SJCRH30 (cell line): ENCODE results near the gene NHERF2. TPM values are rescaled to one million over a fixed set of nuclear protein-coding genes. Genes with fewer than 3 reads are reported as not detected.

Source experiments
- DNase-seq, 2 experiments: peaks; one replicate each; pipeline ENCODE4 v3.0.0-alpha.2; 2015 to 2020
- H3K27ac ChIP-seq: fragments of 250-450 bp; sonication (Bioruptor Pico); 2 replicates; pipeline ENCODE4 v1.5.1; 2020; ENCODE audit warnings: mild to moderate bottlenecking, moderate library complexity
- H3K27me3 ChIP-seq: fragments of 250-450 bp; sonication (Bioruptor Pico); 2 replicates; pipeline ENCODE4 v1.5.1; 2020; ENCODE audit warnings: mild to moderate bottlenecking, moderate library complexity
- H3K36me3 ChIP-seq: fragments of 250-450 bp; sonication (Bioruptor Pico); 2 replicates; pipeline ENCODE4 v1.5.1; 2020; ENCODE audit warnings: mild to moderate bottlenecking, moderate library complexity
- H3K4me1 ChIP-seq: fragments of 250-450 bp; sonication (Bioruptor Pico); 2 replicates; pipeline ENCODE4 v1.5.1; 2020; ENCODE audit warnings: mild to moderate bottlenecking, moderate library complexity
- H3K4me3 ChIP-seq: fragments of 250-450 bp; sonication (Bioruptor Pico); 2 replicates; pipeline ENCODE4 v1.5.1; 2020; ENCODE audit warnings: mild to moderate bottlenecking, moderate library complexity
- H3K9me3 ChIP-seq: fragments of 250-450 bp; sonication (Bioruptor Pico); replicated peaks from 2 replicates; pipeline ENCODE4 v1.5.1; 2020; ENCODE audit warnings: mild to moderate bottlenecking, moderate library complexity
- total RNA-seq: library from RNA; depleted of rRNA; stranded (reverse); fragments of >200 nt; shearing (Covaris generic); gene quantifications from 2 replicates; pipeline ENCODE4 v1.2.3, GENCODE V29; 2014

NHERF2 gene
- total RNA-seq, 1 experiment from 2014 or later = 8.0 TPM

DNA sequence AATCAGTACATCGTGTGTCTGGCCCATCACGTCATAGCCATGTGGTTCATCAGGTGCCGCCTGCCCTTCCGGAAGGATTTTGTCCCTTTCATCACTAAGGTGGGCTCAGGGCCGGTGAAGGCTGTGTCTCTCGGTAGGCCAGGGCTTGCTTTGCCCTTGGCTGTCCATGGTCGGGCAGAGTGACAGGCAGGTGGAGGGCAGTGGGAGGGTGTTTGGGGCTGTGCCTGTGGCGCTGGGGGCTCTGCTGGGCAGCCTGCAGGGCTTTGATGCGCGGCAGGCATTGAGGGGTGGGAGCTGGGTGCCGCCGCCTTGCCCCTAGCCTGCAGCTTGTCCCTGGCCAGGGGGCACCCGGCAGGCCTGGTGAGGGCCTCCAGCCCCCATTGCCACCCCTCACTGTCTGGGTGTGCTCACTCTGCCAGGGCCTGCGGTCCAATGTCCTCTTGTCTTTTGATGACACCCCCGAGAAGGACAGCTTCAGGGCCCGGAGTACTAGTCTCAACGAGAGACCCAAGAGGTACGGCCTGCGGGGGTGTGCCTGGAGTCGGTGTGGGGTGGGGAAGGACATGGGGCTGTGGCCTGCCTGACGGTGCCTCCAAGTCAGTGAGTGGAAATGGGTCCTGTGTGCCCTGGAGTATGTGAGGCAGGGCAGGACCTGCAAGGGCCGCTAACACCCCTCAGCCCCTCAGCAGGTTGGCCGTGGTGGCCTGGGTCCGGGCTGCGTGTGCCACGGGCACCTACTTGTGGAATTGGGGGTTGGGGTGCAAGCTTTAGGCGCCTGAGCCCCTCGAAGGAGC, 49.6 kb downstream of the NHERF2 start:
- no peak for DNase-seq
- no peak overlapping the region for H3K27ac ChIP-seq
- no peaks in the 10 kb centered on the region for H3K4me1 ChIP-seq
- no peak overlapping the region for H3K4me3 ChIP-seq
- H3K9me3 ChIP-seq = no peaks in the 10 kb centered on the region
- H3K36me3 ChIP-seq = no peaks in the 10 kb centered on the region
- H3K27me3 ChIP-seq = no peaks in the 10 kb centered on the region

- no peaks in the 10 kb centered on the region for H3K36me3 ChIP-seq
Observed at GRCh38 chr16:2077016-2077415, 50.3 kb downstream of the NHERF2 start.

DNA sequence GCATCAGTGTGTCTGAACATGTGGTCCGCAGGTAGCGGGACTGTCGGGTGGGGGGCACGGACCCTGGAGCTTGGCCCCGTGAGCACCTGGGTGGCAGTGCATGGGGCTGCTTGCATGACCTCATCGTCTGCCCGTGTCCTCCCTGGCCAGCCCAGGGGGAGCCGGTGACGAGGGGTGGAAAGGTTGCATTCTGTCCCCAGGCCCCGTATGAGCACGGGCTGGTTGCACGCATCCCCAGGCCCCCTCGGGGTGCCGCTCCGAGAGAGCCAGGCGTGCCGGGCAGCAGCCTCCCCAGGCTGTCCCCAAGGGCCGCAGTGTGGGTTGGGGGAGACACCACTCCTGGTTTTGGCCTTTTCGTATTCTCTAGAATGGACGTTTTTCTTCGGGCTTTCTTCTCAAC, 51.0 kb downstream of the NHERF2 start:
- Histone ChIP-seq H3K4me1 (no peaks in the 10 kb centered on the region), H3K36me3 (no peaks in the 10 kb centered on the region), H3K27ac (no peak overlapping the region), H3K4me3 (no peak overlapping the region), H3K27me3 (no peaks in the 10 kb centered on the region), H3K9me3 (no peaks in the 10 kb centered on the region)
- no peak for DNase-seq

More at GRCh38 chr16:2077016-2077415, 50.3 kb downstream of the NHERF2 start:
- Histone ChIP-seq H3K4me3 (no peak overlapping the region), H3K27ac (no peak overlapping the region), H3K4me1 (no peaks in the 10 kb centered on the region), H3K9me3 (no peaks in the 10 kb centered on the region), H3K27me3 (no peaks in the 10 kb centered on the region)
- DNase-seq = no peak

GRCh38 chr16:2078096-2078495, 51.4 kb downstream of the NHERF2 start:
- H3K4me3 ChIP-seq = no peak overlapping the region
- no peaks in the 10 kb centered on the region for H3K36me3 ChIP-seq
- no peaks in the 10 kb centered on the region for H3K9me3 ChIP-seq
- no peak overlapping the region for H3K27ac ChIP-seq
- H3K4me1 ChIP-seq = no peaks in the 10 kb centered on the region
- no peaks in the 10 kb centered on the region for H3K27me3 ChIP-seq
- no peak for DNase-seq

GRCh38 chr16:2078691-2079090, 52.0 kb downstream of the NHERF2 start:
- H3K9me3 ChIP-seq = no peaks in the 10 kb centered on the region
- no peaks in the 10 kb centered on the region for H3K36me3 ChIP-seq

DNA sequence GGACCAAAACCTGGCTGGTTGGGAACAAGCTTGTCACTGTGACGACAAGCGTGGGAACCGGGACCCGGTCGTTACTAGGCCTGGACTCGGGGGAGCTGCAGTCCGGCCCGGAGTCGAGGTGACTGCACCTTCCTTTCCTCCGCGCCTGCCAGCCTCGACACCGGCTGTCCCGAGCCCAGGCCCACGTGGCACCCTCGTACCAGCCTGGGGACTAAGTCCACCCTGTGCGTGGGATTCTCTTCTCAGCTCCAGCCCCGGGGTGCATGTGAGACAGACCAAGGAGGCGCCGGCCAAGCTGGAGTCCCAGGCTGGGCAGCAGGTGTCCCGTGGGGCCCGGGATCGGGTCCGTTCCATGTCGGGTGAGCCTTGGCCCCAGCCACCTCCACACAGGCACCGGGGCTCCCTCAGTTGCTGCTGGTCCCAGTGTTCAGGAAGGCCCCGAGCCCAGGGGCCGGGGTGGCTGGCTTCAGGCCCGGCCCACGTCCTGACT, 52.7 kb downstream of the NHERF2 start:
- no peaks in the 10 kb centered on the region for H3K27me3 ChIP-seq
- H3K4me1 ChIP-seq = no peaks in the 10 kb centered on the region
- H3K4me3 ChIP-seq = no peak overlapping the region
- DNase-seq = no peak
- no peaks in the 10 kb centered on the region for H3K9me3 ChIP-seq
- no peaks in the 10 kb centered on the region for H3K36me3 ChIP-seq
- no peak overlapping the region for H3K27ac ChIP-seq

More at GRCh38 chr16:2078691-2079090, 52.0 kb downstream of the NHERF2 start:
- Histone ChIP-seq H3K4me3 (no peak overlapping the region), H3K27ac (no peak overlapping the region), H3K27me3 (no peaks in the 10 kb centered on the region), H3K4me1 (no peaks in the 10 kb centered on the region)
- no peak for DNase-seq

GRCh38 chr16:2079991-2080390, 53.3 kb downstream of the NHERF2 start:
- no peaks in the 10 kb centered on the region for H3K4me1 ChIP-seq
- no peaks in the 10 kb centered on the region for H3K27me3 ChIP-seq
- no peak overlapping the region for H3K4me3 ChIP-seq
- DNase-seq = no peak
- no peak overlapping the region for H3K27ac ChIP-seq
- peaks cover under 1% of the 10 kb centered on the region; the same call in 1 of the 2 replicates for H3K36me3 ChIP-seq
- no peaks in the 10 kb centered on the region for H3K9me3 ChIP-seq

GRCh38 chr16:2081201-2082084, 54.7 kb downstream of the NHERF2 start:
- H3K4me1 ChIP-seq = no peaks in the 10 kb centered on the region
- no peak for DNase-seq
- peaks cover 3% of the 10 kb centered on the region for H3K36me3 ChIP-seq
- no peaks in the 10 kb centered on the region for H3K27me3 ChIP-seq
- no peak overlapping the region for H3K4me3 ChIP-seq
- no peaks in the 10 kb centered on the region for H3K9me3 ChIP-seq
- no peak overlapping the region for H3K27ac ChIP-seq

DNA sequence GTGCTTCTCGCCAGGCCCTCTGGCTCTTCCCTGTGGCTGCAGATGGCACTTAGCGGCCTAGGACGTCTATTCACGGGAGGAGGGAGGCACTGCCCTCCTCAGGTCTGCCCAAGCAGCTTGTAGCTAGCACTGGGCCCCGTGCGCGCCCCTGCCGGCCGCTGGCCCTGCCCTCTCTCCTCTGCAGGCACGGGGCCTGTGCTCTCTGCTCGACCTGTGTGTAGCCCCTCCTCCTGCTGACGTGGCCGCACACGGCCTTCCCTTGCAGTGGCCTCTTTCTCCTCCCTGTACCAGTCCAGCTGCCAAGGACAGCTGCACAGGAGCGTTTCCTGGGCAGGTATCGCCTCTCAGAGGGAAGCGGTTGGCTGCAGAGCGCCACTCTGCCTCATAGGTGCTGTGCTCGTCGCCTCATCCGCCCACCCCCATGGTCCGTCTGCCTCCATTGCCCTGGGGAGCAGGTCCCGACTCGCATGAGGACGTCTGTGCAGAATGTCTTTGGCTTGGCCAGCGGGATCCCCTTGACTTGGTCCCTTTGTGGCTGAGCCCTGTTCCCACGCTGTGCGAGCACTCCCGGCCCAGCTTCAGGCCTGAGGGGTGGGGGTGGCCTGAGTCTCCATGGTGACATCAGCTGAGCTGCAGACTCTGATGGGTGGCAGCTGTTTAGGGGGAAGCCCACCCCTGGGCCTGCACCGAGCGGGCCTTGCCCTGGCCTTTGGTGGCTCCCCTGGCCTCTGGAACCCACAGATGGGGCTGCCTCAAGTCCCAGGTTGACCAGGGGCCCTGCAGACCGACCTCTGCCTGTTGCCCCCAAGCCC, 55.7 kb downstream of the NHERF2 start:
- H3K27me3 ChIP-seq = no peaks in the 10 kb centered on the region
- H3K4me3 ChIP-seq = no peak overlapping the region
- H3K36me3 ChIP-seq = peaks cover 3% of the 10 kb centered on the region
- no peaks in the 10 kb centered on the region for H3K4me1 ChIP-seq
- no peaks in the 10 kb centered on the region for H3K9me3 ChIP-seq
- H3K27ac ChIP-seq = no peak overlapping the region
- no peak for DNase-seq

- Histone ChIP-seq H3K4me3 (no peak overlapping the region), H3K27me3 (no peaks in the 10 kb centered on the region), H3K36me3 (peaks cover 9% of the 10 kb centered on the region), H3K27ac (no peak overlapping the region), H3K9me3 (no peaks in the 10 kb centered on the region), H3K4me1 (no peaks in the 10 kb centered on the region)
- DNase-seq = no peak
Observed at GRCh38 chr16:2082983-2083364, 56.3 kb downstream of the NHERF2 start.

- Histone ChIP-seq H3K27ac (no peak overlapping the region), H3K9me3 (no peaks in the 10 kb centered on the region), H3K27me3 (no peaks in the 10 kb centered on the region), H3K4me3 (no peak overlapping the region), H3K36me3 (peaks cover 13% of the 10 kb centered on the region), H3K4me1 (no peaks in the 10 kb centered on the region)
- DNase-seq = no peak
Observed at GRCh38 chr16:2083409-2083808, 56.7 kb downstream of the NHERF2 start.

DNA sequence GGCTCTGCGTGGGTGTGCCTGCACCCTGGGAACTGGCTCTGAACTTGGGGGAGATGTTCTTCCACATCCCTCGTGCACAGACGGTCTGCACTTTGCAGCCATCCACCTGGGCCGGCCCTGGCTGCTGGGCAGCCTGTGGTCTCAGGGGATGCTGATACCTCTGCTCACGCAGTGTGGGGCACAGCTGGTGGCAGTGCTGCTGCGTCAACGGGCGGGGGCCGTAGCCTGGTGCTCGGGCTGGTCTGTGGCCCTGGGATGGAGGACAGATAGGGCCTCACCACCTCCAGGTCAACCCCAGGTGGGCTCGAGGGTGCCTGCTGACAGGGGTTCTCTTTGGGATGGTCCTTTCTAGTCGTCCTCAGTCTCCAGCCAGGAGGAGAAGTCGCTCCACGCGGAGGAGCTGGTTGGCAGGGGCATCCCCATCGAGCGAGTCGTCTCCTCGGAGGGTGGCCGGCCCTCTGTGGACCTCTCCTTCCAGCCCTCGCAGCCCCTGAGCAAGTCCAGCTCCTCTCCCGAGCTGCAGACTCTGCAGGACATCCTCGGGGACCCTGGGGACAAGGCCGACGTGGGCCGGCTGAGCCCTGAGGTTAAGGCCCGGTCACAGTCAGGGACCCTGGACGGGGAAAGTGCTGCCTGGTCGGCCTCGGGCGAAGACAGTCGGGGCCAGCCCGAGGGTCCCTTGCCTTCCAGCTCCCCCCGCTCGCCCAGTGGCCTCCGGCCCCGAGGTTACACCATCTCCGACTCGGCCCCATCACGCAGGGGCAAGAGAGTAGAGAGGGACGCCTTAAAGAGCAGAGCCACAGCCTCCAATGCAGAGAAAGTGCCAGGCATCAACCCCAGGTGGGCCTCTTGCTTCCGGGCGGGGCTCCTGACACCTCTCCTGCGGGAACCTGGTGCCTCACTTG, 57.4 kb downstream of the NHERF2 start:
- H3K4me1 ChIP-seq = no peaks in the 10 kb centered on the region
- H3K27me3 ChIP-seq = no peaks in the 10 kb centered on the region
- H3K36me3 ChIP-seq = peaks cover 15% of the 10 kb centered on the region
- no peak for DNase-seq
- no peak overlapping the region for H3K4me3 ChIP-seq
- H3K9me3 ChIP-seq = no peaks in the 10 kb centered on the region
- no peak overlapping the region for H3K27ac ChIP-seq

GRCh38 chr16:2084895-2085625, 58.4 kb downstream of the NHERF2 start:
- H3K36me3 ChIP-seq = peaks cover 18% of the 10 kb centered on the region
- H3K27ac ChIP-seq = no peak overlapping the region
- H3K9me3 ChIP-seq = no peaks in the 10 kb centered on the region
- DNase-seq = no peak
- no peaks in the 10 kb centered on the region for H3K27me3 ChIP-seq
- no peak overlapping the region for H3K4me3 ChIP-seq
- H3K4me1 ChIP-seq = no peaks in the 10 kb centered on the region
